ENCODE results near the gene CC2D1B. TPM values are rescaled to one million over a fixed set of nuclear protein-coding genes. Genes with fewer than 3 reads are reported as not detected.

CC2D1B gene
- total and polyA plus RNA-seq, 2 of the 4 experiments (the other 2 are of a cell fraction): 16.9 to 17.2 TPM

GRCh38 chr1:52305417-52306226 lies 60.4 kb downstream of the CC2D1B start:
- no peaks in the 10 kb centered on the region for H3K27me3 ChIP-seq (ENCODE audit: control insufficient read depth, insufficient read depth, low read length)
- H4K20me1 ChIP-seq (ENCODE audit: insufficient read depth, low read length): no peaks in the 10 kb centered on the region
- intact Hi-C loops (cut with micrococcal nuclease): no loop called here
- TF ChIP-seq MAFK (IDR thresholded peaks at IDR 0.05; ENCODE audit: low read depth, low read length) (no peak), NFE2L2 (IDR thresholded peaks at IDR 0.05; ENCODE audit: low read depth, low read length) (no peak), ELK1 (IDR thresholded peaks at IDR 0.05; ENCODE audit: borderline replicate concordance, low read depth, low read length) (no peak), RAD21 (IDR thresholded peaks at IDR 0.05; ENCODE audit: low read length) (no peak), POLR2A (IDR thresholded peaks at IDR 0.05; ENCODE audit: low read depth, low read length) (no peak), RCOR1 (IDR thresholded peaks at IDR 0.05; ENCODE audit: insufficient replicate concordance, low read length) (no peak), USF2 (IDR thresholded peaks at IDR 0.05; ENCODE audit: low read depth, low read length) (no peak), CTCF (conservative IDR thresholded peaks at IDR 0.05; ENCODE audit: low read depth, low read length) (no peak), MXI1 (IDR thresholded peaks at IDR 0.05; ENCODE audit: borderline replicate concordance, low read depth, low read length) (no peak), BHLHE40 (IDR thresholded peaks at IDR 0.05; ENCODE audit: low read depth, low read length) (no peak), CEBPB (IDR thresholded peaks at IDR 0.05; ENCODE audit: low read depth, low read length) (no peak), SMC3 (IDR thresholded peaks at IDR 0.05; ENCODE audit: low read depth, low read length) (no peak)
- H3K36me3 ChIP-seq (ENCODE audit: control insufficient read depth, insufficient read depth, low read length): peaks cover 11% of the 10 kb centered on the region
- ChIA-PET CTCF (no interaction called here), POLR2A (ENCODE audit: unreplicated experiment) (no interaction called here)
- in situ Hi-C loops (cut with MboI; ENCODE audit: low sequenced_read_pairs): no loop called here
- H4K91ac ChIP-seq (ENCODE audit: insufficient read depth, low read depth, low read length): no peak overlapping the region
- 94% methylated on average over 5 of the region's 13 CpGs; no CpG with 5 or more reads in 1 of the 2 experiments for WGBS, 2 experiments (ENCODE audit: extremely low coverage in 2 of 2, insufficient read length in 1 of 2)
- no peak overlapping the region for H2BK15ac ChIP-seq (ENCODE audit: low read depth, low read length)
- H3K4ac ChIP-seq (ENCODE audit: low read depth, low read length): no peak overlapping the region
- no peak overlapping the region for H3K4me2 ChIP-seq (ENCODE audit: low read depth, low read length)
- no peak overlapping the region for H2AK5ac ChIP-seq (ENCODE audit: low read depth, low read length)
- H3K18ac ChIP-seq (ENCODE audit: low read depth, low read length): no peak overlapping the region
- H2AK9ac ChIP-seq (replicated peaks; ENCODE audit: low read depth, low read length, poor library complexity): no peak overlapping the region
- no peak overlapping the region for H2BK20ac ChIP-seq (ENCODE audit: low read depth, low read length)
- H3K9ac ChIP-seq (ENCODE audit: low read depth, low read length): no peak overlapping the region
- ATAC-seq (ENCODE audit: low read depth): no peak
- H3K27ac ChIP-seq (ENCODE audit: insufficient read depth, low read length): no peak overlapping the region
- dilution Hi-C loops (cut with HindIII; ENCODE audit: low sequenced_read_pairs, unreplicated experiment): no loop called here
- H3K9me3 ChIP-seq (ENCODE audit: control insufficient read depth, insufficient read depth, low read length): no peaks in the 10 kb centered on the region
- no peak overlapping the region for H4K5ac ChIP-seq (ENCODE audit: low read depth, low read length)
- H3K14ac ChIP-seq (replicated peaks; ENCODE audit: low read depth, low read length): no peak overlapping the region
- H4K8ac ChIP-seq (ENCODE audit: low read depth in 2 of 2, low read length in 2 of 2): no peak overlapping the region
- no peak overlapping the region for H3K23ac ChIP-seq (ENCODE audit: low read depth, low read length)
- no peak overlapping the region for H3K56ac ChIP-seq (ENCODE audit: extremely low read depth, insufficient read depth, low read length)
- DNase-seq: no peak
- H3K4me3 ChIP-seq (ENCODE audit: insufficient read depth, low read depth, low read length): no peak overlapping the region
- no peak overlapping the region for H2BK5ac ChIP-seq (ENCODE audit: low read depth, low read length, poor library complexity, severe bottlenecking)
- no peak overlapping the region for H2BK120ac ChIP-seq (ENCODE audit: low read depth, low read length)
- H2AFZ ChIP-seq (replicated peaks; ENCODE audit: low read length, poor library complexity): no peak overlapping the region
- H3K79me1 ChIP-seq (ENCODE audit: low read depth in 1 of 2, low read length in 2 of 2): no peaks in the 10 kb centered on the region
- H3K4me1 ChIP-seq (ENCODE audit: control insufficient read depth, insufficient read depth, low read length): no peaks in the 10 kb centered on the region
- H3K9me1 ChIP-seq (ENCODE audit: insufficient read depth, low read length): no peaks in the 10 kb centered on the region; the same call in 1 of the 2 replicates
- no TSS peak for BruUV-seq (replicated peaks)

Measured in IMR-90 (cell line).